Jurkat, Clone E6-1 (cell line): ENCODE data around the gene DEAF1.

Experiments used
- DNase-seq: peaks from one replicate; pipeline ENCODE4 v3.0.0-alpha.2; 2011; ENCODE audit warnings: low read depth, low spot score
- H3K4me3 ChIP-seq: 2 replicates; pipeline ENCODE4 v1.5.1; 2011; ENCODE audit warnings: mild to moderate bottlenecking, low read length, control low read depth, moderate library complexity

The DEAF1 gene

GRCh38 chr11:704228-704674, 9.2 kb upstream of the DEAF1 start:
- DNase-seq = no peak
- H3K4me3 ChIP-seq = no peak overlapping the region

- no peak for DNase-seq
- no peak overlapping the region for H3K4me3 ChIP-seq
Observed at GRCh38 chr11:703506-703905, 8.5 kb upstream of the DEAF1 start.

- no peak for DNase-seq
- no peak overlapping the region for H3K4me3 ChIP-seq
Observed at GRCh38 chr11:702462-703461, 7.7 kb upstream of the DEAF1 start.

GRCh38 chr11:701741-702461, 6.9 kb upstream of the DEAF1 start:
- no peak overlapping the region for H3K4me3 ChIP-seq
- DNase-seq = no peak

GRCh38 chr11:699753-700152, 4.7 kb upstream of the DEAF1 start:
- H3K4me3 ChIP-seq = no peak overlapping the region
- no peak for DNase-seq

- no peak overlapping the region for H3K4me3 ChIP-seq
- DNase-seq = no peak
Observed at GRCh38 chr11:699116-699508, 4.1 kb upstream of the DEAF1 start.

GRCh38 chr11:698493-699115, 3.6 kb upstream of the DEAF1 start:
- no peak overlapping the region for H3K4me3 ChIP-seq
- no peak for DNase-seq

GRCh38 chr11:697811-698311, 2.8 kb upstream of the DEAF1 start:
- no peak overlapping the region for H3K4me3 ChIP-seq
- DNase-seq = no peak

- no peak for DNase-seq
- no peak overlapping the region for H3K4me3 ChIP-seq
Observed at GRCh38 chr11:696955-697491, 2.0 kb upstream of the DEAF1 start.

GRCh38 chr11:695538-696248, 671 bp upstream of the DEAF1 start, which contains the start of gene TMEM80:
Gene TMEM80, plus strand, starts transcription at chr11:695816. Its CDS starts 12 bp downstream, at chr11:695828.
- peak; percentile 94 for DNase-seq
- H3K4me3 ChIP-seq = peak within 1 kb of the TSS; percentile 89

GRCh38 chr11:695288-695537, 191 bp upstream of the DEAF1 start:
- peak overlapping the region; percentile 89 for H3K4me3 ChIP-seq
- DNase-seq = no peak

- DNase-seq = no peak
- H3K4me3 ChIP-seq = peak overlapping the region; percentile 48
Observed at GRCh38 chr11:693887-694562, 997 bp downstream of the DEAF1 start.

- no peak for DNase-seq
Observed at GRCh38 chr11:693415-693831, 1.6 kb downstream of the DEAF1 start.

GRCh38 chr11:692824-693414, 2.1 kb downstream of the DEAF1 start:
- no peak overlapping the region for H3K4me3 ChIP-seq
- DNase-seq = no peak

More at GRCh38 chr11:693415-693831, 1.6 kb downstream of the DEAF1 start:
- no peak overlapping the region for H3K4me3 ChIP-seq

GRCh38 chr11:691710-692590, 3.1 kb downstream of the DEAF1 start:
- no peak for DNase-seq
- H3K4me3 ChIP-seq = no peak overlapping the region

GRCh38 chr11:690738-691633, 4.0 kb downstream of the DEAF1 start:
- DNase-seq = no peak
- H3K4me3 ChIP-seq = no peak overlapping the region
